Measurements from ENCODE around the gene SPOCD1. TPM values are rescaled to one million over a fixed set of nuclear protein-coding genes. Genes with fewer than 3 reads are reported as not detected.

SPOCD1 gene
- total RNA-seq, 1 experiment from 2014 or later = 0.54 TPM

DNA sequence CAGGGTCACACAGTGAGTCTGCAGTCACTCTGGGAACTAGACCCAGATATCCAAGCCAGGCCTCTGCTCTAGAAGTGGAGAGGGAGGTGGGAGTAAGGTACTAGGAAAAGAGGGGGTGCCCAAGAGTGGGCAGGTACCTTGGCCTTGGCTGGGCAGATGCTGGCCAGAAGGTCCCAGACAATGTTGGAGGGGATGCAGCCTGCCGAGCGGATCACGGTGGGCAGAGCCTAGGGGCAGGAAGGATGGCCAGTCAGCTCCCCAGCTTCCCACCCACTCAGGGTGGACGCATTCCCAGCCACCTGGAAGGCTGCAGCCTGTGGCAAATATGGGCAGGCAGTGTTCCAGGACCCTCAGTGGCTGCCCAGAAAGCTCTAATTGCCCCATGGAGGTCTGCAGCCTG, 23.3 kb downstream of the SPOCD1 start:
- TF ChIP-seq CTCF (IDR thresholded peaks at IDR 0.05) = no peak
- TF ChIP-seq REST (IDR thresholded peaks at IDR 0.05; ENCODE audit: insufficient read depth in 1 of 2, low read depth in 2 of 2, low read length in 1 of 2) = no peak
- no peak for TF ChIP-seq POLR2AphosphoS5 (IDR thresholded peaks at IDR 0.05; ENCODE audit: low read depth, low read length)
- no peak for TF ChIP-seq TCF7L2 (IDR thresholded peaks at IDR 0.05; ENCODE audit: low read depth, low read length)
- TF ChIP-seq SIN3A (IDR thresholded peaks at IDR 0.05; ENCODE audit: borderline replicate concordance, insufficient read depth, low read depth, low read length) = no peak
- Histone ChIP-seq H3K4me3 (ENCODE audit: low read depth in 2 of 2, low read length in 2 of 2) (no peak overlapping the region), H3K4me1 (ENCODE audit: control insufficient read depth, insufficient read depth, low read length) (0 out of 2 replicates have a peak, but pooled peaks cover 11% of the 10 kb centered on the region), H3K36me3 (ENCODE audit: control insufficient read depth, insufficient read depth, low read length) (no peaks in the 10 kb centered on the region), H3K27ac (ENCODE audit: low read length) (no peak overlapping the region), H3K9me3 (ENCODE audit: control insufficient read depth, insufficient read depth, low read depth, low read length) (no peaks in the 10 kb centered on the region), H3K27me3 (ENCODE audit: control insufficient read depth, insufficient read depth, low read length) (no peaks in the 10 kb centered on the region)
- intact Hi-C loops (cut with micrococcal nuclease; ENCODE audit: unreplicated experiment) = no loop called here
- ChIA-PET CTCF (interaction anchor here (1.6 kb wide), 1 partner anchor 172 kb away, joined by 4 read pairs; no protein-coding TSS in a partner anchor), POLR2A (no interaction called here)
- DNase-seq (ENCODE audit: low read depth, low spot score) (no peak), ATAC-seq (no peak)
- in situ Hi-C loops (cut with HindIII; ENCODE audit: low pct_unique_long_range_greater_than_20kb, low sequenced_read_pairs) = no loop called here
- BruUV-seq (replicated peaks) = no TSS peak

- H3K36me3 ChIP-seq (ENCODE audit: control insufficient read depth, insufficient read depth, low read length) = no peaks in the 10 kb centered on the region
- H3K27ac ChIP-seq (ENCODE audit: low read length) = no peak overlapping the region
- TF ChIP-seq REST (IDR thresholded peaks at IDR 0.05; ENCODE audit: insufficient read depth in 1 of 2, low read depth in 2 of 2, low read length in 1 of 2) (no peak), SIN3A (IDR thresholded peaks at IDR 0.05; ENCODE audit: borderline replicate concordance, insufficient read depth, low read depth, low read length) (no peak), CTCF (IDR thresholded peaks at IDR 0.05) (no peak), TCF7L2 (IDR thresholded peaks at IDR 0.05; ENCODE audit: low read depth, low read length) (no peak), POLR2AphosphoS5 (IDR thresholded peaks at IDR 0.05; ENCODE audit: low read depth, low read length) (no peak)
- no TSS peak for BruUV-seq (replicated peaks)
- intact Hi-C loops (cut with micrococcal nuclease; ENCODE audit: unreplicated experiment) (no loop called here), in situ Hi-C loops (cut with HindIII; ENCODE audit: low pct_unique_long_range_greater_than_20kb, low sequenced_read_pairs) (no loop called here)
- no peak overlapping the region for H3K4me3 ChIP-seq (ENCODE audit: low read depth in 2 of 2, low read length in 2 of 2)
- ChIA-PET CTCF (interaction anchor here (1.6 kb wide), 1 partner anchor 172 kb away, joined by 4 read pairs; no protein-coding TSS in a partner anchor), POLR2A (no interaction called here)
- H3K9me3 ChIP-seq (ENCODE audit: control insufficient read depth, insufficient read depth, low read depth, low read length) = no peaks in the 10 kb centered on the region
- H3K4me1 ChIP-seq (ENCODE audit: control insufficient read depth, insufficient read depth, low read length) = 0 out of 2 replicates have a peak, but pooled peaks cover 12% of the 10 kb centered on the region
- no peaks in the 10 kb centered on the region for H3K27me3 ChIP-seq (ENCODE audit: control insufficient read depth, insufficient read depth, low read length)
- DNase-seq (ENCODE audit: low read depth, low spot score) (no peak), ATAC-seq (no peak)
Measured at GRCh38 chr1:31792116-31792515, 23.7 kb downstream of the SPOCD1 start.

All from Panc1 (cell line).